ENCODE results near the gene MDN1. TPM values are rescaled to one million over a fixed set of nuclear protein-coding genes. Genes with fewer than 3 reads are reported as not detected.

The MDN1 gene
- total RNA-seq, 1 donor from 2014 or later, result 22.6 TPM

DNA sequence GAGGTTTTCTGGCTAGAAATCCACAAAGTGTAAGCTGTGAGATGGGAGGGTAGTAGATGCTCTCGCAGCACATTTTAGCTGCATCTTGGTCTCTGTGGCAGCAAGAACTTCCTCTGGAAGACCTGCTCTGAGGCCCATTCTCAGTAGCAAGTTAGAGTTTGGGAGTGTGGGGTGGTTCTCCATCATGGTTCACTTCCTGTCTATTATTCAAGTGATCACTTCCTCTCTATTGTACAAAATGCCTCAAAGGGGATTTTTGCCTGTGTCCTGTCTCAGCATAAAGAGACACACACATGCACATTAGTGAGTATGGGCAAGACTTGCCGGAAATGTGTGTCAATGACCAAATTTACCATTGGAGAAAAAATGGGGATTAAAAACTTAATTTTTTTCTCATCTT, 223.5 kb downstream of the MDN1 start:
- ATAC-seq (ENCODE audit: poor library complexity) (no peak), DNase-seq (no peak)
- intact Hi-C loops (cut with DNase I), result no loop called here

Other genes with a start within 250 kb of the MDN1 start
- 33.0 TPM for gene LYRM2, start 181.0 kb downstream of the MDN1 start, total RNA-seq
- gene CASP8AP2, start 10.1 kb upstream of the MDN1 start, total RNA-seq, result 13.8 TPM
- gene GJA10, start 74.7 kb upstream of the MDN1 start, total RNA-seq, result not detected

All from Right ventricle myocardium superior (tissue), 1 donor.